ENCODE measurements around the gene ZNF628. TPM values are rescaled to one million over a fixed set of nuclear protein-coding genes. Genes with fewer than 3 reads are reported as not detected.
A peak's percentile ranks its signal among the peaks of the same experiment; 100 is the strongest.

ZNF628 gene
- total and polyA plus RNA-seq, 9 donors, result 3.8 to 18.4 (median 8.7) TPM; not detected in 1

GRCh38 chr19:55454787-55455243 is 21.6 kb upstream of the ZNF628 start:
- H3K27ac ChIP-seq, result no peak overlapping the region
- H3K4me3 ChIP-seq, result no peak overlapping the region
- no peak for DNase-seq
- intact Hi-C loops (cut with DNase I), result no loop called here
- TF ChIP-seq POLR2A (IDR thresholded peaks at IDR 0.05) (no peak), EP300 (IDR thresholded peaks at IDR 0.05) (no peak), CTCF (IDR thresholded peaks at IDR 0.05) (peak in 1 of 3 donors; percentile 10)
- H3K9me3 ChIP-seq, result no peaks in the 10 kb centered on the region
- no peaks in the 10 kb centered on the region for H3K27me3 ChIP-seq
- H3K36me3 ChIP-seq, result no peaks in the 10 kb centered on the region
- 71 to 79% (median 76%) methylated on average over 13 to 14 of the region's 14 CpGs for WGBS, 3 donors
- peaks cover 7% of the 10 kb centered on the region for H3K4me1 ChIP-seq (ENCODE audit: insufficient read depth)

DNA sequence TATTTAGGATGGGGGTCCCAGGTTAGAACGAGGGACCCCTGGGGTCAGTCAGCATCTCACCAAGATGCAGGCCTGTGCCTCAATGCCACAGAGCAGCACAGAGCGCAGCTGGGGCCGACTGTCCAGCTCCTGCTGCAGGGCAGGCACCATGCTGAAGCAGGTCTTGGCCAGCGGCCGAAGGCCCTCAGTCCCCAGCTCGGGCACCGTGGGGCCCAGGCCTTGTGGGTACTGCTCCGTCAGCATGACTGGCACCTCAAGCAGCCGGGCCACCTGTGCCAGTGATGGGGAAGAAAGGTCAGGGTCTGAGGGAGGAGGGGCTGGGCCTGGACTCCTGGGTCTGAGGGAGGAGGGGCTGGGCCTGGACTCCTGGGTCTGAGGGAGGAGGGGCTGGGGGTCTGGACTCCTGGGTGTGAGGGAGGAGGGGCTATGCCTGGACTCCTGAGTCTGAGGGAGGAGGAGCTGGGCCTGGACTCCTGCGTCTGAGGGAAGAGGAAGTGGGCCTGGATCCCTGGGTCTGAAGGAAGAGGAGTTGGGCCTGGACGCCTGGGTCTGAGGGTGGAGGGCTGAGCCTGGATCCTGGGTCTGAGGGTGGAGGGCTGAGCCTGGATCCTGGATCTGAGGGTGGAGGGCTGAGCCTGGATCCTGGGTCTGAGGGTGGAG is 20.7 kb upstream of the ZNF628 start:
- no peaks in the 10 kb centered on the region for H3K36me3 ChIP-seq
- intact Hi-C loops (cut with DNase I), result no loop called here
- peaks cover 7% of the 10 kb centered on the region for H3K4me1 ChIP-seq (ENCODE audit: insufficient read depth)
- no peaks in the 10 kb centered on the region for H3K27me3 ChIP-seq
- no peak for DNase-seq
- no peak overlapping the region for H3K4me3 ChIP-seq
- 83 to 90% (median 90%) methylated on average over 11 of the region's 11 CpGs for WGBS, 3 donors
- H3K9me3 ChIP-seq, result no peaks in the 10 kb centered on the region
- no peak overlapping the region for H3K27ac ChIP-seq
- TF ChIP-seq EP300 (IDR thresholded peaks at IDR 0.05) (no peak), POLR2A (IDR thresholded peaks at IDR 0.05) (no peak), CTCF (IDR thresholded peaks at IDR 0.05) (no peak)

DNA sequence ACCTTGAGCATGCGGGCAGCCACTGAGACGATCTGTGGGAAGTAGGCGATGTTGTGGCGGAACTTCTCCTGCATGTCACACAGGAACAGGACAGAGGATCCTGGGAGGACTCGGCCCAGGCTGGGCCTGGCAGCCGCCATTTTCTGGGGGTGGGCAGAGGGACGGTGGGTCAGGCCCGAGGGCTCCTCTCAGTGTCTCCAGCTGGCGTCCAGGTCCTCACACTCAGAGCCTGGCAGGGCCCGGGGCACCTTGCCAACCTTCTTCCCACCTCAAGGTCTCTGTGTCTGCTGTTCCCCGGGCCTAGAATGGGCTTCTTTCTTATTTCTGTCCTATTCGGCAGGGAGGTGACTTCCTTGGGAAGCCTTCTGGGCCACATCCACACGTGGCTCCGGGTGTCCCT is 20.1 kb upstream of the ZNF628 start:
- TF ChIP-seq POLR2A (IDR thresholded peaks at IDR 0.05) (no peak), EP300 (IDR thresholded peaks at IDR 0.05) (no peak), CTCF (IDR thresholded peaks at IDR 0.05) (no peak)
- Histone ChIP-seq H3K4me3 (no peak overlapping the region), H3K27me3 (no peaks in the 10 kb centered on the region), H3K36me3 (no peaks in the 10 kb centered on the region), H3K27ac (no peak overlapping the region), H3K4me1 (ENCODE audit: insufficient read depth) (peaks cover 7% of the 10 kb centered on the region), H3K9me3 (no peaks in the 10 kb centered on the region)
- intact Hi-C loops (cut with DNase I), result no loop called here
- WGBS, 3 donors, result 80 to 85% (median 82%) methylated on average over 14 of the region's 14 CpGs
- no peak for DNase-seq

- H3K4me1 ChIP-seq (ENCODE audit: insufficient read depth), result no peaks in the 10 kb centered on the region
- no peak overlapping the region for H3K27ac ChIP-seq
- no peaks in the 10 kb centered on the region for H3K36me3 ChIP-seq
- 85 to 90% (median 86%) methylated on average over 16 of the region's 16 CpGs for WGBS, 3 donors
- H3K4me3 ChIP-seq, result no peak overlapping the region
- DNase-seq, result no peak
- TF ChIP-seq POLR2A (IDR thresholded peaks at IDR 0.05) (no peak), EP300 (IDR thresholded peaks at IDR 0.05) (no peak), CTCF (IDR thresholded peaks at IDR 0.05) (no peak)
- H3K27me3 ChIP-seq, result no peaks in the 10 kb centered on the region
- intact Hi-C loops (cut with DNase I), result no loop called here
- H3K9me3 ChIP-seq, result no peaks in the 10 kb centered on the region
Measured at GRCh38 chr19:55457683-55458457, 18.5 kb upstream of the ZNF628 start.

All from ovary (tissue), 9 donors.